Anterior cingulate cortex (tissue), 58 donors: ENCODE results near the gene CES4A.
"Not testable (repeated sequence)": the region's sequence is repeated elsewhere in the genome, so short reads cannot be mapped to it uniquely, and the experiment has no call there.

ENCODE experiments used
- DNase-seq, 58 donors: peaks; one replicate each; lab custom pipeline; 2025; lab: John Stamatoyannopoulos, UW

CES4A gene

GRCh38 chr16:66979011-66979717 lies 9.2 kb upstream of the CES4A start:
- DNase-seq: peak in 2 of 58 donors; percentile 9 to 42

GRCh38 chr16:66983033-66983432 lies 5.4 kb upstream of the CES4A start:
- DNase-seq: no peak

- no peak for DNase-seq
These were observed 3.5 kb upstream of the CES4A start for GRCh38 chr16:66984892-66985311.

GRCh38 chr16:66986559-66986958 lies 1.8 kb upstream of the CES4A start:
- DNase-seq: no peak

- no peak for DNase-seq
These were observed 3.2 kb downstream of the CES4A start for GRCh38 chr16:66991545-66992077.

GRCh38 chr16:66993558-66993957 lies 5.2 kb downstream of the CES4A start:
- DNase-seq: not testable (repeated sequence)

GRCh38 chr16:66996324-66996982 lies 8.1 kb downstream of the CES4A start:
- peak in 51 of 58 donors; percentile 17 to 94 (median 67) for DNase-seq

GRCh38 chr16:66996983-66997358 lies 8.6 kb downstream of the CES4A start:
- peak in 2 of 58 donors; percentile 26 to 35 for DNase-seq

GRCh38 chr16:67000384-67001351 lies 12.3 kb downstream of the CES4A start:
- peak in 53 of 58 donors; percentile 29 to 86 (median 70) for DNase-seq

GRCh38 chr16:67001726-67002125 lies 13.3 kb downstream of the CES4A start:
- no peak for DNase-seq

- no peak for DNase-seq
These were observed 18.7 kb downstream of the CES4A start for GRCh38 chr16:67006930-67007658.

GRCh38 chr16:67009158-67009557 lies 20.8 kb downstream of the CES4A start:
- no peak for DNase-seq

GRCh38 chr16:67011274-67011673 lies 22.9 kb downstream of the CES4A start:
- no peak for DNase-seq

GRCh38 chr16:67013233-67013822 lies 24.9 kb downstream of the CES4A start:
- peak in 42 of 58 donors; percentile 9 to 66 (median 36) for DNase-seq

GRCh38 chr16:67013823-67014633 lies 25.6 kb downstream of the CES4A start:
- peak in 50 of 58 donors; percentile 14 to 86 (median 53) for DNase-seq

GRCh38 chr16:67014634-67015312 lies 26.4 kb downstream of the CES4A start:
- no peak for DNase-seq

GRCh38 chr16:67015313-67015731 lies 26.9 kb downstream of the CES4A start:
- no peak for DNase-seq

- no peak for DNase-seq
These were observed 27.8 kb downstream of the CES4A start for GRCh38 chr16:67016143-67016542.
